Iris pigment epithelial cell (primary cell): ENCODE results near the gene ADORA1.

Experiments used
- DNase-seq: peaks from one replicate; pipeline ENCODE4 v3.0.0-alpha.2; 2011; ENCODE audit warnings: low read depth

The ADORA1 gene

GRCh38 chr1:203121186-203122015, 6.1 kb upstream of the ADORA1 start:
- DNase-seq, result no peak

DNA sequence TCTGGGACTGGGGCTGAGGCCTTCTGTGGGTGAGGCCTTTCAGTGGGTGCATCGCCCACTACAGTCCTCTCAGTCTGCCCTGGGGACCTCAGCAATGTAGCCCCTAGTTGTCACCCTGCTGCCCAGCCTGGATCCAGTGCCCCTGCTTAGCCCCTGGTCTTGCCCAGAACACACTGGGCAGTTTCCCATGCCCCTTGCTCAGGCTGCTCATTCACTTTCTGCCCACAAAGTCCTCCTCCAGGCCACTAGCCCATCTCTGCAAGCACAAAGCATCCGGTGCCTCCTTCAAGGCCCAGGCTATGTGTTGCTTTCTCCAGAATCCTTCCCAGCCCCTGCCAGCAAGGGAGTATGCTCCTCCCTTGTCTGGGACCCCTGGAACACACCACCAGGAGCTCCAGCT, 5.4 kb upstream of the ADORA1 start:
- no peak for DNase-seq

- DNase-seq, result no peak
These were observed 3.5 kb upstream of the ADORA1 start for GRCh38 chr1:203124011-203124410.

- DNase-seq, result no peak
These were observed 2.8 kb upstream of the ADORA1 start for GRCh38 chr1:203124546-203125317.

DNA sequence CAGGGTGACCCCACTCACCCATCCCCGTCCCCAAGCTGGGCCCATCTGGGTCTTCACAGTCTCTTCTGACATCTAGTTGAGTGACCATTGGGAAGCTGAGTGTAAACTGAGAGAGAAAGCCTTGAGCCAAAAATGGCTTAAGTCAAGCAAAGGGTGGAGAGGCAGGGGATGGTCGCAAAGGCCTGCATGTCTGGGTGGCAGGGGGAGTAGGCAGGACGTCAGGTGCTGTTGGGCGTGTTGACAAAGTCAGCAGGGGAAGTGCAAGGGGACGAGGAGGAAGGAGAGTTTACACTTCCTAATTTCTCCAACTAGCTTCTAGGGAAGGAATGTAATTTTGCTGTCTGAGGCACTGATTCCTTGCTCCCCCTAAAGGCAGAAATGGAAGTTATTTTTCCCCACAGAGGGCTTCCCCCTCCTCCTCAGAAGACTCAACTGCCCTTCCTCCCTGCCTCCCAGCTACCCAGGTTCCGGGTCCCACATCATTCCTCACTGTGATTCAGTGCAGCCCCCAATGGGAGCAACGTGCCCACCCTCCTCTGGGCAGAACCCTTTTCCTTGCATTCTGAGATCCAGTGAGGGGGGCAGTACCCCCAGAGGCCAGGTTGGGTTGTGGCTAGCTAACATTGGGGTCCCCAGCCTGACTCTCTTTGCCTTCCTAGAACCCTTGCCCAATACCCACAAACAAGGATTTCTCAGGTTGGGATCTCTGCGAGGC, 1.2 kb upstream of the ADORA1 start:
- DNase-seq, result peak; percentile 26

DNA sequence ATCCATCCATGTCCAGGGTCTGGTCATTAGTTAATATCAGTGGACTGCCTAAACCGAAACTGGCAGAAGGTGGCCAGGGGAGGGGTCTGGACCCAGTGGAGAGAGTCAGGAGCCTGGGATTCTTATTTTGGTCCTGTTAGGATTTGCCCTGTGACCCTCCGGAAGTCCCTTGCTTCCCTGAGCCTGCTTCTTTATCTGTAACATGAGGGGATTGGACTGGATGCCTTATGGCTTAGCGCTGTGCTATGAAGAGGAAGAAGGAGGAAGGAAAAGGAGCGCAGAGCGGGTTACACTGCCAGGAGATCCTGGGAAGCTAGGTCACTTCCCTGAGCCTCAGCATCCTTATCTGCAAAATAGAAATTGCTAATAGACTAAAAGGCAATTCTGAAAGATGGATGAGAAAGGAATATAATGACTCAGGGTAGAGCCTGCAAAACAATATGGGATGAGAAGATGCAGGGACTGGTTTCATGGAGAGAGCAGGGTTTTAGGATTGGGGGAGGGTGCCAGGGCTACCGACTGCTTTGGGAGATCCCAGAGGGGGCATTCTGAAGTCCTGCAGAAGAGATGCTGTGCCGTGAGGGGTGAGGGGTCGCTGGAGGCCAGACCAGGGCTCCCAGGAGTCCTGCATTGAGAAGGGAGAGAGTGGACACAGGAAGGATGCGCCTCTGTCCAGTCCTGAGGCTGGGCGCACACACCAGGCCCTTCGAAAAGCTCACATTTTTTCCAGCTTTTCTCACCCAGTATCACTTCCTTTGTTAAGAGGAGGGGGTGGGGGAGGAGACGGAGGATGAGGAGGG, 460 bp upstream of the ADORA1 start:
- peak; percentile 19 for DNase-seq

DNA sequence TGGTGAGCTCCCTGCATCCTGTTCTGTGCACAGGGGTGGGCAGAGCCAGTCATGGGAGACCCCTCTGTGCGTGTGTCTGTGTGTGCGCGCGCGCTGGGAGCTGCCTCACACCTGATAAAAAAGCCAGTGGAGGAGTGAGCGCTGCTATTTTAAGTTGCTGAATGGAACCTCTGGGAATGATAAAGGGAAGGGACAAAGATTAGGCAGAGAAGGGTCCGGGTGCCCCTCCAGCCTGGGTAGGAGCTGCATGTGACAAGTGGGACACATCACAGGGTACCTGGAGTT, 847 bp downstream of the ADORA1 start:
- DNase-seq, result no peak

GRCh38 chr1:203128716-203129500, 1.4 kb downstream of the ADORA1 start:
- DNase-seq, result no peak

- DNase-seq, result no peak
These were observed 2.1 kb downstream of the ADORA1 start for GRCh38 chr1:203129501-203130231.

GRCh38 chr1:203130358-203130985, 2.9 kb downstream of the ADORA1 start:
- no peak for DNase-seq

GRCh38 chr1:203131548-203132200, 4.1 kb downstream of the ADORA1 start:
- DNase-seq, result no peak

GRCh38 chr1:203133970-203134725, 6.6 kb downstream of the ADORA1 start:
- peak; percentile 43 for DNase-seq

DNA sequence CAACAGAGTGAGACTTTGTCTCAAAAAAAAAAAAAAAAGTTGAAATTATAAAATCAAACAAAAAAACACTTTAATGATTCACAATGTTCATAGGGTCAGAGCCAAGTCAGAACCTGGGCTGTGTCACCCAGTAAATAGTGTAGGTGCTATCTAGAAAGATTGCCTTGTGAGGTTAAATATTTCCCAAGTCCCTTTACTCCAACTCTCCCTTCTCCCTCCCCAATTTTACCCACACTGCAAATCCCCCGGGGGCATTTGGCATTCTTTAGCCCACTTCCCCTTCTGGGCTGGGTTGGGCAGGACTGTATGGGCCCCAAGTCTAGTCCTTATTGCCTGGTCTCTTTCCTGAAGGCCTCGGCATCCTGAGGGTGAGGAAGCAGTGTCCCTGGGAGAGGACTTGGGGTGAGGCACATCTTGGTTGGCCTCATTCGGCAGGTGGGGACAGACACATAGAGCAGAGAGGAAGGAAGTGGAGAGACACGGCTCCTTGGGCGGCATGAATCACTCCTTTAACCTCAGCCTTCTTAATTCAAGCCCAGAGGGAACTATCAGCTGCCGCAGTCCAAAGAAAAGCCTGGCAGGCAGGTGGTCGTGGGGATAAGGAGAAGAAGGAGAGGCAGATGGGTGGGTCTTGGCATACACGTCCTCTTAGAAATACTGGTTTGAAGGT, 8.2 kb downstream of the ADORA1 start:
- DNase-seq, result no peak

GRCh38 chr1:203136409-203137042, 9.0 kb downstream of the ADORA1 start:
- DNase-seq, result no peak

GRCh38 chr1:203137324-203137723, 9.8 kb downstream of the ADORA1 start:
- no peak for DNase-seq

DNA sequence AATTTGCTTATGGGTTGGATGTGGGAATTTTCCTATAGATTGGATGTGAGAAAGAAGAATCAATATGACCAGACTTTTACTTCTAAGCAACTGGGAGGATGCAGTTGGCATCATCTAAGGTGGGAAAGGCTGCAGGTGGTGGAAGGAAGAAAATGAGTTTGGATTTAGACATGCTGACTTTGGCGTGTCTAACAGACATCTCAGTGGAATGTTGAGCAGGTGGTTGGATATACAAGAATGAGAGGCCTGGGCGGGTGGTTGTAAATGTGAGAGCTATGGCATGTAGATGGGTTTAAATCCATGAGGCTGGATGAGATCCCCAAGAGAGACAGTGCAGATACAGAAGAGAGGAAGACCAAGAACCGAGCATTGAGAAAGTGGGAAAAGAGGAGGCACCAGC, 10.5 kb downstream of the ADORA1 start:
- DNase-seq, result no peak

DNA sequence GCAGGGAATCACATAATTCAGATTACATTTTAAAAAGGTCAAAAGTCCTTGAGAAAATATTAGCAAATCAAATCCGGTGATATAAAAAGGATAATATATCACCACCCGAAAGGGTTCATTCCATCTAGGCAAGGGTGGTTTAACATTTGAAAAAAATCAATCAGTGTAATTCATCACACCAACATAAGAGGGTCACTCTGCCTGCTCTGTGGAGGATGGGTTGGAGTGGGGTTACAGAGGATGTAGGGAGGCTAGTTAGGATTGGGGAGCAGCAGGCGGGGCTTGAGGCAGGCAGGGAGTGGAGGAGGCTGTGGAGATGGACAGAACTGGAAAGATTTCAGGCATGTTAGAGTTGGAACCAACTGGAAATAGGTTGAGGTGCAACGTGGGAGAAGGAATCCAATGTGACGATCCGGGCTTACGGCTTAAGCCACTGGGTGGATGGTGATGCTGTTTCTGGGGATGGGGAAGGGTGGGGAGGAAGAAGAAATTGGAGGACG, 12.5 kb downstream of the ADORA1 start:
- no peak for DNase-seq
